Measurements from ENCODE around the gene PLEKHF1.
A peak's percentile ranks its signal among the peaks of the same experiment; 100 is the strongest.

PLEKHF1 gene

DNA sequence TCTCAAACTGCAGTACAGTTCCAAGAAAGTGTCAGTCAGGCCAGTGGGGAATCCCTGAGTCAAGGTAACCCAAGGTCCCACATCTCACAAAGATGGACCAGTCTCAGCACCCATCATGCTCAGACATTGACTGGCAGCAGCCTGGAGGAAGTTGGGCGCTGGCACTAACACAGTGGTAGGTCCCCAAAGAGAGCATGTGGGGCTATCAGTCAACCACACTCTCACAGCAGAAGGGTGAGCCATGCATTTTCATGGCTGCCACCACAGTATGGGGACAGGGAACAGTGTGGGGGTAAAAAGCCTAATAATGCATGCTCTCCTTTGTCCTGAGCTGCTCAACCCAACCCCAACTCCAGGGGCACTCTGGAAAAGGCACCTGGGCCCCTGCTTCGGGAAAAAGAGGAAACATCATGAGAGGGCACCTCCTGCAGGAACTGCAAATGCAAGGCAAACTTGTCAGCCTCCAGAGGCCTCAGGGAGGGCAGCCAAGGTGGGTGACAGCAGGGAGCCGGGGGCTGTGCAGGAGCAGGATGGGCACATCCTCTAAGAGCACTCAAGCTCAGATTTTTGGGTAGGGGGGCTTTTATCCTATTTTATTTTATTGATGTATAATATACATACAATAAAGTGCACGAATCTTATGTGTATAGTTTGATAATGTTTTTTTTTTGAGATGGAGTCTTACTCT lies 9.5 kb upstream of the PLEKHF1 start:
- no peak for FAIRE-seq
- no peak for DNase-seq (ENCODE audit: insufficient read length)
- TF ChIP-seq POLR2A (IDR thresholded peaks at IDR 0.05; ENCODE audit: low read depth, low read length): no peak
- TF ChIP-seq TAF1 (IDR thresholded peaks at IDR 0.05; ENCODE audit: borderline replicate concordance, low read depth, low read length): no peak

DNA sequence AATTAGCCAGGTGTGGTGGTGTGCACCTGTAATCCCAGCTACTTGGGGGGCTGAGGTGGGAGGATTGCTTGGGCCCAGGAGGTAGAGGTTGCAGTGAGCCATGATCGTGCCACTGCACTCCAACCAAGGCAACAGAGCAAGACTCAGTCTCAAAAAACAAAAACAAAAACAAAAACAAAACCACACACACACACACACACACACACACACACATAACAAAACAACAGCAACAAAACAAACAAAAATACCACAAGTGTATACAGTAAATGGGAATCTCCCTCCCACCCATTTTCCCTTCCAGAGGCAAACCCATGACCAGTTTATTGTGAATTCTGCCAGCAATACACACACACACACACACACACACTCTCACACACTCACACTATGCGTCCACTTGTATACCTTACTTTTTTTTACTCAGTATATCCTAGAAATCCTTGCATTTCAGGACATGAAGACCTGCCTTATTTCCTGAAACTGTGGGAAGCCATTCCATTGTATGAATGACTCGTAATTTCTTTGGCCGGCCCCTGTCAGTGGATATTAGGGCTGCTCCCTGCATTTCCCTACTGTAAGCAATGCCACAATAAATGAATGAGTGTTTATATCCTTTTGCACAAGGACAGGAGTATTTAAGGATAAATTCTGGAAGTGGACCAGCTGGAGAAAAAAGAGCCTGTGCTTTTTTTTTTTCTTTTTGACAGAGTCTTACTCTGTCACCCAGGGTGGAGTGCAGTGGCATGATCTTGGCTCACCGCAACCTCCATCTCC lies 6.9 kb upstream of the PLEKHF1 start:
- TF ChIP-seq POLR2AphosphoS5 (IDR thresholded peaks at IDR 0.05; ENCODE audit: low read depth, low read length): no peak
- TF ChIP-seq TAF1 (IDR thresholded peaks at IDR 0.05; ENCODE audit: borderline replicate concordance, low read depth, low read length): no peak
- no peak for TF ChIP-seq POLR2A (IDR thresholded peaks at IDR 0.05; ENCODE audit: low read depth, low read length)

DNA sequence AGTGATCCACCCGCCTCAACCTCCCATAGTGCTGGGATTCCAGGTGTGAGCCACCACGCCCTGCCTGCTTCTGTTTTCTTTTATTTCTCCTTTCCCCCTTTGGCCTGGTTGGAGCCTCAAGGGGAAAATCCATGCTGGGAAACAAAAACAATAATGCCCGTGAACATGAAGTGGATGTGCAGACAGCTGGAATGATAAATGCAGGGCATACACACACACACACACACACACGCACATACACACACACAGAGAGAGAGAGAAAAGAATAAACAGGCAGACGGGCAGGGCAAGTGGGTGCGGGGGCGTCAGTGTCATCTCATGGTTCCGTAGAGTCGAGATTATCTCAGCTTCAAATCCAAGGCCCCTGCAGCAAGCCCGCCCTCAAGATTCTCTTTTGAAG lies 4.4 kb upstream of the PLEKHF1 start:
- DNase-seq (ENCODE audit: insufficient read length): no peak
- no peak for FAIRE-seq
- TF ChIP-seq POLR2A (IDR thresholded peaks at IDR 0.05; ENCODE audit: low read depth, low read length) (no peak), TAF1 (IDR thresholded peaks at IDR 0.05; ENCODE audit: borderline replicate concordance, low read depth, low read length) (no peak), POLR2AphosphoS5 (IDR thresholded peaks at IDR 0.05; ENCODE audit: low read depth, low read length) (no peak)

More for the DNA sequence above, 6.9 kb upstream of the PLEKHF1 start:
- FAIRE-seq (no peak), DNase-seq (ENCODE audit: insufficient read length) (no peak)

DNA sequence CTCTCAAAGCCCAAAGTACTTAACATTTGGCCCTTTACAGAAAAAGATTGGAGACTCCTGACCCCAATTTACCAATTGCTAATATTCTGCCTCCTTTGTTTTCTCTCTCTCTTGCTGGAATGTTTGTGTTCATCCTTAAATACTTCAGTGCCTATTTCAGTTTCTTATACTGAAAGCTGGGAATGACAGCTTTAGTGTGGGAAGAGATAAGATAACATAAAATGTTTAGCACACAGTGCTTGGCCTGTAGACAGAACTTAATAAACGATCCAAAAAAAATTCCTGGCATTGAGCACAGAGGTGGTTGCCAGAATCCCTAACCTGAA lies 3.0 kb upstream of the PLEKHF1 start:
- TF ChIP-seq POLR2AphosphoS5 (IDR thresholded peaks at IDR 0.05; ENCODE audit: low read depth, low read length): no peak
- TF ChIP-seq TAF1 (IDR thresholded peaks at IDR 0.05; ENCODE audit: borderline replicate concordance, low read depth, low read length): no peak
- no peak for TF ChIP-seq POLR2A (IDR thresholded peaks at IDR 0.05; ENCODE audit: low read depth, low read length)
- DNase-seq (ENCODE audit: insufficient read length): no peak
- FAIRE-seq: no peak

DNA sequence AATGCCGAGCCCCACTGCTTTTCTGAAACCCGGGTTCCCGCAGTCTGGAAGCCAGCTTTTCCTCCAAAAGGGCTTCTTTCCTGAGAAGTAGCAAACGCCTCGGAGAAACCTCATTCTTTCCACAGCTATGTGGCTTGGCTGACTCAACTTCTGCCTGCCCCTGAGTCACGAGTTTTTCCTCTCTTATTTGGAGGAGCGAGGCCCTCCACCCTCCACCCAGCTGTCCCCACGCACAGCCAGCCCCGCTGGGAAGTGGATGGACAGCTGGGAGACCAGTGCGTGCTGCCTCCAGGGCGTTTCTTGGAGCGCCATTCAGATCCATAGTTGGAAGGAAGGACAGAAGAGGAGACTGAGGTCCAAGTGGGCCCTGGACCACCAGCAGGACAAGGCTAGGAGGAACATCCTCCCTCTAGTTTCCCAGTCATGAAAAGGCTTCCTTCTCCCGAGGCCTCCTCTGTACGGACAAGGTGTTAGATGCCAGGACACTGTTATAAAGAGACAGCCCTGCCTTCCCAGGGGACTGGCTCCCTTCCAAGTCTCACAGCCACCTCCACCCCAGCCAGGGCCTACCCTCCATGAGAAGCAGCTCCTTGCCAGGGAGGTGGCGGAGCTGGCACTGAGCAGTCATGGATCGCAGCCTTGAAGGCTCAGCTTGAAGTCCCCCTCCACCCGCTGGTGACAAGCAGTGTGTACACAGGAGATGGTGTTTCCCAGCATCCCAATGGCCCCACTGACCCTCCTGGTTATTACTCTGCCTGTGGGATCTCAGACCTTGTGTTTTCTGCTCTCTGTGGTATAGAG lies 2.5 kb upstream of the PLEKHF1 start:
- no peak for TF ChIP-seq POLR2AphosphoS5 (IDR thresholded peaks at IDR 0.05; ENCODE audit: low read depth, low read length)
- TF ChIP-seq POLR2A (IDR thresholded peaks at IDR 0.05; ENCODE audit: low read depth, low read length): no peak
- no peak for TF ChIP-seq TAF1 (IDR thresholded peaks at IDR 0.05; ENCODE audit: borderline replicate concordance, low read depth, low read length)
- FAIRE-seq (no peak), DNase-seq (ENCODE audit: insufficient read length) (no peak)

DNA sequence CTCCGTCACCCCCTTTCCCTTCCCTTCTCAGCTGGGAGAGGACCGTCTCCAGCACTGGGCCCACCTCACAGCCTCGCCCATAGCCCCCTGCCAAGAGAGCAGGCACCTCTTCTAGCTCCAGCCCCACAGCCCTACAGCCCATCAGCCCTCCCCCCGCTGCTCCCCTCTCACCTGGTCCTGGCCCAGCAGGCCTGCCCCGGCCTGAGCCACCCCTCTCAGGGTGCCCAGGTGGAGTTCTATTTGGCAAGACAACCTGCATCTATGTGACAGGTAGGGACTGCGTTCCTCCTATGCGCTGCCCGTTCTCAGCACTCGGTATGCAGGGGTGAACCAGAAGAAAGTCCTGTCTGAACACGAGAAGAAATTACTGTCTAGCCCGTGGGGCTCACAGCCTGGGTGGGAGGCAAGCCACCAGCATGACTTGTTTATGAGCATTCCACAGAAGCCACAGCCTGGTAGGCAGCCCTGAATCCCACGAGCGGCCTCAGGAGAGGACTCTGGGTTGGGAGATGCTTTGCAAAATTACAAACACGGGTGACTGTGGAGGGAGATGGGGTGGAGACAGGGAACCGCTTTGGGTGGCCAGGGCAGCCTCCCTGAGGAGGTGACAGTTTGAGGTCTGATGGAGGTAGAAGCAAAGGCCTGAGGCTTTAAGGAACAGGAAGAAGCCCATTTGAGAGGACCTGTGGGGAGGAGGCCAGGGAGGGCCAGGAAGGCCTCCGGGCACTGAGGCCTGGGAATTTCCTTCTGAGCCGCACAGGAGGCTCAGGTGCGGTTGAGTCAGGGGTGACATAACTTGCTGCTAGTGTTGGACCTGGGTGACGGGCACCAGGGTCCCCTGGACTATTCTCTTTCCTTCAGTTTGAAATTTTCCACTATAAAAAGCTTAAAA lies 1.2 kb upstream of the PLEKHF1 start:
- TF ChIP-seq POLR2AphosphoS5 (IDR thresholded peaks at IDR 0.05; ENCODE audit: low read depth, low read length): no peak
- no peak for TF ChIP-seq TAF1 (IDR thresholded peaks at IDR 0.05; ENCODE audit: borderline replicate concordance, low read depth, low read length)
- no peak for TF ChIP-seq POLR2A (IDR thresholded peaks at IDR 0.05; ENCODE audit: low read depth, low read length)
- no peak for FAIRE-seq
- no peak for DNase-seq (ENCODE audit: insufficient read length)

DNA sequence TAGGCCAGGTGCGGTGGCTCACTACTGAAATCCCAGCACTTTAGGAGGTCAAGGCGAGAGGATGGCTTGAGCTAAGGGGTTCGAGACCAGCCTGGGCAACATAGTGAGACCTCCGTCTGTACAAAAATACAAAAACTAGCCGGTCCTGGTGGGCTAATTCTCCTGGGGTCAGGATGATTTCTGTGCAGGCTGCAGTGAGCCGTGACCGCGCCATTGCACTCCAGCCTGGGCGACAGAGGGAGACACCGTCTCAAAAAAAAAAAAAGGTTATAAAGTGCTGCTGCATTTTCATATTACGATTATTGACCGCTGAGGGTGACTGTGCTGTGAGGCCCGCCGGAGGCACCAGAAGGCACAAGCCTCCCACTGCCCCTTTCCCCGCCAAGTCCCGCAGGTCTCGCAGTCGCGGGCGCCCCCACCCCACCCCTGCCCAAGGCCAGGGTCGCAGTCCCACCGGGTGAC lies 477 bp upstream of the PLEKHF1 start:
- no peak for TF ChIP-seq TAF1 (IDR thresholded peaks at IDR 0.05; ENCODE audit: borderline replicate concordance, low read depth, low read length)
- TF ChIP-seq POLR2A (IDR thresholded peaks at IDR 0.05; ENCODE audit: low read depth, low read length): no peak
- TF ChIP-seq POLR2AphosphoS5 (IDR thresholded peaks at IDR 0.05; ENCODE audit: low read depth, low read length): no peak
- no peak for FAIRE-seq

DNA sequence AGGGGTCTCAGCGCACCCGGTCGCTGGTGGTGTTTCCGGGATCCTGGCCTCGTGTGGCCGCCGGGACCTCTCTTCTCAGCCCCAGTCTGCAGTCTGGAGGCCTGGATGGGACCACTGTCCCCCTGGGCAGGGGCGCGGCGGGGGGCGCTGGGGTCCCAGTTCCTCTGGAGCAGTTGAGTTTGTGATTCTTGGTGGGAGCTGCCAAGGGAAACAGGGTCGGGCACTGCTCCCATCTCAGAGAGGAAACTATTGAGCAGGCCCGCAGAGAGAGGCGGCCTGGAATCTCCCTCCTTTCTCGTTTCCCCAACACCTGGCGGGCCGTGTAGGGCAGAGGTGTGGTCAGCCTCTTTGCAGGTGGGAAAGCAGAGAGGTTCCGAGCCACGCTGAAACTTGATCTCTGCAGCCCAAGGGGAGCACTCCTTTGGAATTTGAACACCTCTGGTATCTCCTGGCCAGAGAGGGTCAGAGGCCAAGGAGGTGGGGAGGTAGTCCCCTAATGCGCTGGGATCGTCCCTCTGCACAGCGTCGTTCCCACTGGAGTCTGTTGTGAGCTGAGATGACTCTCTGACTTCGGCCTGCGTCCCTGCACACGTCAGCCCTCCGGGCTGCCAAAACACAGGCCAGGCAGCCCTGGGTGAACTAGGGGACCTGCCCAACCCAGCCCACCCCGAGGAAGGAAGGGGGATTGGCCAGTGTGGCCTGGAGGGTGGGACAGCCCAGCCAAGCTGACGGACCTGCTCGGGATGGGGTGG lies 741 bp downstream of the PLEKHF1 start:
- FAIRE-seq (peak; percentile 69), DNase-seq (ENCODE audit: insufficient read length) (no peak)
- TF ChIP-seq TAF1 (IDR thresholded peaks at IDR 0.05; ENCODE audit: borderline replicate concordance, low read depth, low read length): no peak
- no peak for TF ChIP-seq POLR2A (IDR thresholded peaks at IDR 0.05; ENCODE audit: low read depth, low read length)
- TF ChIP-seq POLR2AphosphoS5 (IDR thresholded peaks at IDR 0.05; ENCODE audit: low read depth, low read length): no peak

More for the DNA sequence above, 477 bp upstream of the PLEKHF1 start:
- DNase-seq (ENCODE audit: insufficient read length): no peak

DNA sequence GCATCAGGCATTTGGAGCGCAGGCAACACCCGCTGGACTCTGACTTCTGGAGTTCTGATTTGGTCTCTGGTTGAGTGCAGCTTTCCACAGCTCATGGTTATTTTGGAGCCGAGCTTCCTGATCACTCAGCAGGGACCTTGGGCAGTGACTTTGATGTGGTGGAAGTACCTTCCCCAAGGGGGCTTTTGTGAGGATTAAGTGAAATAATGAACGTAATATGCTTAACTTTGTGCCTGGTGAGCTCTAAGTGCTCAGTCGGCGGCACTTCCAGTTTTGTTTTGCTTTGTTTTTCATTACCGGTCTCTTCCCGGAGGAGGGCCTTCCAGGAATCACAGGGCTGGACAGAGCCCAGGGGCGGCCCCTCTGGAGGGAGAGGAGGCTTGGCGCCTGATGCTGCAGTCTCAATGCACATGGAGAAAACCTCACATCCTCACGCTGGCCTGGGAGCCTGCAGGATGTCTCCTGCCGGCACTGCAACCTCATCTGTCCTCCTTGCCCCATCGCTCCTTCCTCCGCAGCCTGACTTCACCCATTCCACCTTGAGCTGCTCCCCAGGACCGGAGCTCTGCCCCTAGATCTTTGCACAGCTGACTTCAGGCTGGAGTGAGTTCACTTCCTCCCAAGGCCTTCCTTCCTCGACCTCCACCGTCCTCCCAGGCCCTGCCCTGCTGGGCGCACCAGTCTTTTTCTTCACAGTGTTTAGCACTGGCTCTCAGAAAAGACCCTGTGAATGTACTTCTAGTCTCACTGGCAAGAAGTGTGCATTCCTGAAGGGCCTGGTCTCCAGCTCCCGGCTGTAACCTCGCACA lies 1.5 kb downstream of the PLEKHF1 start:
- DNase-seq (ENCODE audit: insufficient read length) (no peak), FAIRE-seq (no peak)
- no peak for TF ChIP-seq TAF1 (IDR thresholded peaks at IDR 0.05; ENCODE audit: borderline replicate concordance, low read depth, low read length)
- no peak for TF ChIP-seq POLR2AphosphoS5 (IDR thresholded peaks at IDR 0.05; ENCODE audit: low read depth, low read length)
- TF ChIP-seq POLR2A (IDR thresholded peaks at IDR 0.05; ENCODE audit: low read depth, low read length): no peak

Measured in GM12892 (cell line).